ENCODE measurements around the gene EAF2.

DNA sequence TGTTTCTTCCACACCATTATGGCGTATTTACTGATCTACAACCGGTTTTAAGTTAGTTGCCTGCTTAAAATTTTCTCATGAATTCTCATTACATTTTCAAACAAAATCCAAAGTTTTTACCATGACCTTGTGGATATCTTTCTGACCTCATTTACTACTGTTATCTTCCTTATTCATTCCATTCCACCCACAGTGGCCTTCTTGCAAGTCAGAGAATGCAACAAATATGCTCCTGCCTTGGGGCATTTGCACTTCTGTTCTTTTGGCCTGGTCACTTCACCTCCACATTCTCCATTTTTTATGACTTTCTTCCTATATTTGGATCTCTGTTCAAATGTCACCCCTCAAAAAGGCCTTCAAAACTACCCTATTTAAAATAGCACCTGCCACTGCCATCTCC, 50.4 kb downstream of the EAF2 start:
- TF ChIP-seq GATA2 (IDR thresholded peaks at IDR 0.05; ENCODE audit: low read depth, low read length): no peak
- TF ChIP-seq GATA3 (IDR thresholded peaks at IDR 0.05; ENCODE audit: low read depth, low read length): no peak
